B cell (primary cell): ENCODE data around the gene MOB3A. TPM values are rescaled to one million over a fixed set of nuclear protein-coding genes. Genes with fewer than 3 reads are reported as not detected.

ENCODE experiments used
- ATAC-seq: fragments of 200-7000 bp; cut with Tn5 transposase; one replicate; pipeline ENCODE4 v1.10.0; 2021; ENCODE audit warnings: low read depth, mild to moderate bottlenecking, moderate number of reproducible peaks, moderate library complexity
- CTCF ChIA-PET: fragments of 350-600 bp; sonication (Branson Sonifier 250); formaldehyde crosslinking; loops from one replicate; lab custom pipeline; 2021; ENCODE audit warnings: antibody characterized with exemption, inconsistent platforms; lab: Charles Lee
- POLR2A ChIA-PET: fragments of 350-600 bp; sonication (Branson Sonifier 250); formaldehyde crosslinking; loops from one replicate; lab custom pipeline; 2021; ENCODE audit warnings: antibody characterized with exemption; lab: Charles Lee
- DNase-seq: peaks from one replicate; pipeline ENCODE4 v3.0.0; 2013
- H2AFZ ChIP-seq: 2 replicates; pipeline ENCODE4 v1.6.1; 2012; ENCODE audit warnings: mild to moderate bottlenecking, low read depth, low read length; ENCODE audit not compliant: insufficient read depth, poor library complexity, severe bottlenecking
- H3K27ac ChIP-seq, 2 donors: 1 replicate in 1 of 2; 2 replicates in 1 of 2; pipeline ENCODE4 v1.5.1; 2012 to 2013; ENCODE audit warnings: low read length in 2 of 2, mild to moderate bottlenecking in 2 of 2, moderate library complexity in 1 of 2
- H3K27me3 ChIP-seq, 4 experiments: fragments of 200-600 bp in 1 of 4; sonication (generic) in 1 of 4; replicated peaks in 1 of 4; 1 replicate in 2 of 4; 2 replicates in 2 of 4; pipeline versions ENCODE4 v1.6.1 to v1.7.0; 2013 to 2016; ENCODE audit warnings: low read length in 3 of 4, mild to moderate bottlenecking in 2 of 4, mixed read lengths in 1 of 4, moderate library complexity in 1 of 4; ENCODE audit not compliant: insufficient read depth in 4 of 4, control insufficient read depth in 3 of 4; ENCODE audit errors: control extremely low read depth in 1 of 4
- H3K36me3 ChIP-seq, 2 experiments: replicated peaks in 1 of 2; 1 replicate in 1 of 2; 2 replicates in 1 of 2; pipeline versions ENCODE4 v1.6.1 to v1.7.1; 2013; ENCODE audit warnings: low read length in 1 of 2; ENCODE audit not compliant: insufficient read depth in 2 of 2, control insufficient read depth in 1 of 2; ENCODE audit errors: control extremely low read depth in 1 of 2, extremely low read depth in 1 of 2
- H3K4me1 ChIP-seq, 2 donors: fragments of 200-600 bp in 1 of 2; sonication (generic) in 1 of 2; 1 replicate in 1 of 2; 2 replicates in 1 of 2; pipeline versions ENCODE4 v1.5.1 to v1.6.1; 2013 to 2017; ENCODE audit warnings: low read length in 2 of 2; ENCODE audit not compliant: control insufficient read depth in 2 of 2, insufficient read depth in 2 of 2
- H3K4me2 ChIP-seq: replicated peaks from 2 replicates; pipeline ENCODE3; 2012; ENCODE audit warnings: mild to moderate bottlenecking, low read depth, low read length; ENCODE audit not compliant: poor library complexity, severe bottlenecking
- H3K4me3 ChIP-seq, 5 experiments: fragments of 200-600 bp in 1 of 5; sonication (generic) in 1 of 5; 1 replicate in 3 of 5; 2 replicates in 2 of 5; pipeline versions ENCODE4 v1.5.1 to v1.7.0; 2011 to 2016; ENCODE audit warnings: low read length in 4 of 5, mild to moderate bottlenecking in 4 of 5, low read depth in 2 of 5, control low read depth in 1 of 5, moderate library complexity in 1 of 5; ENCODE audit not compliant: insufficient read depth in 1 of 5; ENCODE audit errors: control extremely low read depth in 1 of 5, extremely low read depth in 1 of 5
- H3K79me2 ChIP-seq: fragments of 200-600 bp; sonication (generic); one replicate; pipeline ENCODE4 v1.6.0; 2016; ENCODE audit warnings: low read length; ENCODE audit not compliant: control insufficient read depth, insufficient read depth
- H3K9ac ChIP-seq: fragments of 200-600 bp; sonication (generic); 2 replicates; pipeline ENCODE4 v1.6.1; 2017; ENCODE audit warnings: mild to moderate bottlenecking, low read length, moderate library complexity
- H3K9me3 ChIP-seq, 3 donors: one replicate each; pipeline versions ENCODE4 v1.6.1 to v1.7.1; 2013; ENCODE audit warnings: low read length in 2 of 3; ENCODE audit not compliant: control insufficient read depth in 2 of 3, insufficient read depth in 1 of 3; ENCODE audit errors: control extremely low read depth in 1 of 3
- H4K20me1 ChIP-seq: 2 replicates; pipeline ENCODE4 v1.6.0; 2012; ENCODE audit warnings: mild to moderate bottlenecking, low read length; ENCODE audit not compliant: insufficient read depth, control insufficient read depth, poor library complexity, severe bottlenecking
- H3K27ac Mint-ChIP-seq: one replicate; pipeline ENCODE4 v1.8.0; 2021; ENCODE audit warnings: mixed read lengths
- H3K27me3 Mint-ChIP-seq: one replicate; pipeline ENCODE4 v1.8.0; 2021; ENCODE audit warnings: mixed read lengths
- H3K4me1 Mint-ChIP-seq: one replicate; pipeline ENCODE4 v1.8.0; 2021; ENCODE audit warnings: mixed read lengths
- H3K4me3 Mint-ChIP-seq: one replicate; pipeline ENCODE4 v1.8.0; 2021; ENCODE audit warnings: mixed read lengths
- H3K9me3 Mint-ChIP-seq: one replicate; pipeline ENCODE4 v1.8.0; 2022; ENCODE audit warnings: mixed read lengths; ENCODE audit not compliant: insufficient read depth
- EZH2 ChIP-seq: IDR thresholded peaks from 2 replicates; pipeline ENCODE4 v1.6.1; 2012; ENCODE audit warnings: borderline replicate concordance, low read depth, mild to moderate bottlenecking, moderate library complexity, low read length; ENCODE audit not compliant: insufficient read depth, poor library complexity, severe bottlenecking
- WGBS: methylation state at CpG from one replicate; pipeline ENCODE4 v1.1.5; 2013; ENCODE audit warnings: missing lambda C conversion rate; ENCODE audit not compliant: insufficient coverage; 5-methylcytosine and 5-hydroxymethylcytosine counted together
- intact Hi-C: fragments of 100-400 bp; cut with micrococcal nuclease; formaldehyde crosslinking; loops from one replicate; pipeline ENCODE4 v1.10.0; 2022
- polyA plus RNA-seq: library from polyadenylated mRNA; depleted of rRNA; stranded (reverse); fragments of >200 nt; gene quantifications from 2 replicates; pipeline ENCODE4 v1.2.3, GENCODE V29; 2012
- total RNA-seq, 2 donors: library from RNA; stranded (reverse); fragments of 120-200 nt in 1 of 2; gene quantifications; 1 replicate in 1 of 2; 2 replicates in 1 of 2; pipeline versions ENCODE4 v1.2.3 to v1.2.4, GENCODE V29; 2013 to 2022
- TF ChIP-seq, protein P1 (sequence below): fragments of 200-600 bp; IDR thresholded peaks from one replicate; pipeline ENCODE4 v1.8.0; 2022; ENCODE audit warnings: antibody characterized with exemption, mild to moderate bottlenecking

Gene MOB3A
- total and polyA plus RNA-seq, 2 donors (not counting 1 experiment from before 2014, with no cell fraction given): 190 to 228 TPM

- Mint-ChIP-seq H3K9me3 (no peaks in the 10 kb centered on the region), H3K4me1 (peaks cover 49% of the 10 kb centered on the region), H3K27me3 (no peaks in the 10 kb centered on the region), H3K27ac (peak overlapping the region; percentile 95), H3K4me3 (peak overlapping the region; percentile 95)
- intact Hi-C loops: loop anchor here (1.0 kb wide), 2 partner anchors 10 to 35 kb away; partner anchors contain the start of genes IZUMO4, MKNK2 and MOB3A
- ChIA-PET POLR2A (interaction anchor here (0.5 to 4.3 kb wide), 9 partner anchors 9 to 1345 kb away, joined by 3 to 41 read pairs (median 4); partner anchors contain the start of genes IZUMO4, MKNK2 and MOB3A), CTCF (interaction anchor here (1.0 to 1.2 kb wide), 2 partner anchors 9 to 27 kb away, joined by 3 to 4 read pairs; no protein-coding TSS in a partner anchor)
- Histone ChIP-seq H3K4me3 (peak overlapping the region; percentile 59 to 94 (median 84)), H4K20me1 (no peaks in the 10 kb centered on the region), H3K9me3 (no peaks in the 10 kb centered on the region), H3K4me2 (peak overlapping the region; percentile 98), H3K9ac (peak overlapping the region; percentile 89), H3K79me2 (peaks cover 61% of the 10 kb centered on the region), H3K4me1 (peaks cover 36 to 74% of the 10 kb centered on the region in 2 donors), H3K27me3 (no peaks in the 10 kb centered on the region), H3K36me3 (no peaks in the 10 kb centered on the region), H3K27ac (peak overlapping the region; percentile 92 to 97), H2AFZ (peak overlapping the region; percentile 87)
- under 1% methylated on average over 55 of the region's 55 CpGs for WGBS
- DNase-seq (no peak), ATAC-seq (peak; percentile 48)
- TF ChIP-seq EZH2: no peak
- TF ChIP-seq, protein P1, sequence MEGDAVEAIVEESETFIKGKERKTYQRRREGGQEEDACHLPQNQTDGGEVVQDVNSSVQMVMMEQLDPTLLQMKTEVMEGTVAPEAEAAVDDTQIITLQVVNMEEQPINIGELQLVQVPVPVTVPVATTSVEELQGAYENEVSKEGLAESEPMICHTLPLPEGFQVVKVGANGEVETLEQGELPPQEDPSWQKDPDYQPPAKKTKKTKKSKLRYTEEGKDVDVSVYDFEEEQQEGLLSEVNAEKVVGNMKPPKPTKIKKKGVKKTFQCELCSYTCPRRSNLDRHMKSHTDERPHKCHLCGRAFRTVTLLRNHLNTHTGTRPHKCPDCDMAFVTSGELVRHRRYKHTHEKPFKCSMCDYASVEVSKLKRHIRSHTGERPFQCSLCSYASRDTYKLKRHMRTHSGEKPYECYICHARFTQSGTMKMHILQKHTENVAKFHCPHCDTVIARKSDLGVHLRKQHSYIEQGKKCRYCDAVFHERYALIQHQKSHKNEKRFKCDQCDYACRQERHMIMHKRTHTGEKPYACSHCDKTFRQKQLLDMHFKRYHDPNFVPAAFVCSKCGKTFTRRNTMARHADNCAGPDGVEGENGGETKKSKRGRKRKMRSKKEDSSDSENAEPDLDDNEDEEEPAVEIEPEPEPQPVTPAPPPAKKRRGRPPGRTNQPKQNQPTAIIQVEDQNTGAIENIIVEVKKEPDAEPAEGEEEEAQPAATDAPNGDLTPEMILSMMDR: no peak
Measured at GRCh38 chr19:2060884-2061494, 35.1 kb downstream of the MOB3A start.
